NCI-H82 (cell line): ENCODE measurements around the gene CD14.
"Not testable (repeated sequence)": the region's sequence is repeated elsewhere in the genome, so short reads cannot be mapped to it uniquely, and the experiment has no call there.

ENCODE experiments used
- DNase-seq: peaks from one replicate; lab custom pipeline; 2025; lab: John Stamatoyannopoulos, UW

Gene CD14

GRCh38 chr5:140596321-140596741, 36.6 kb downstream of the CD14 start:
- DNase-seq: no peak

GRCh38 chr5:140595538-140596300, 37.3 kb downstream of the CD14 start:
- no peak for DNase-seq

GRCh38 chr5:140594169-140594568, 38.8 kb downstream of the CD14 start:
- DNase-seq: no peak

GRCh38 chr5:140593070-140593469, 39.9 kb downstream of the CD14 start:
- not testable (repeated sequence) for DNase-seq

- DNase-seq: peak; percentile 9
Measured at GRCh38 chr5:140591747-140592372, 41.1 kb downstream of the CD14 start.

- DNase-seq: no peak
Measured at GRCh38 chr5:140590861-140591260, 42.1 kb downstream of the CD14 start.

GRCh38 chr5:140588311-140589070, 44.5 kb downstream of the CD14 start:
- no peak for DNase-seq

GRCh38 chr5:140587495-140587894, 45.5 kb downstream of the CD14 start:
- no peak for DNase-seq
